ENCODE results near the gene YJU2.

- TF ChIP-seq REST (IDR thresholded peaks at IDR 0.05; ENCODE audit: unreplicated experiment) = no peak
- TF ChIP-seq POLR2AphosphoS5 (IDR thresholded peaks at IDR 0.05; ENCODE audit: low read depth) = no peak
- TF ChIP-seq CTCF (conservative IDR thresholded peaks at IDR 0.05; ENCODE audit: low read depth in 2 of 2) = no peak
- no peak for TF ChIP-seq CREB1 (CRISPR knock-in tag; IDR thresholded peaks at IDR 0.05; ENCODE audit: low read depth)
Measured at GRCh38 chr19:4310247-4311121, 63.6 kb downstream of the YJU2 start.
